Thyroid gland (tissue), 4 donors: Measurements from ENCODE around the gene CDC6. TPM values are rescaled to one million over a fixed set of nuclear protein-coding genes. Genes with fewer than 3 reads are reported as not detected.
A peak's percentile ranks its signal among the peaks of the same experiment; 100 is the strongest.

Experiments used
- DNase-seq, 2 donors: peaks; one replicate each; pipeline ENCODE4 v3.0.0-alpha.2; 2019
- H3K27ac ChIP-seq, 3 donors: fragments of 200-600 bp; sonication (generic); 1 replicate in 2 of 3; 2 replicates in 1 of 3; pipeline ENCODE4 v1.5.1; 2016 to 2019; ENCODE audit warnings: mild to moderate bottlenecking in 1 of 3, moderate library complexity in 1 of 3
- H3K27me3 ChIP-seq: fragments of 200-600 bp; sonication (generic); one replicate; pipeline ENCODE4 v1.5.1; 2019
- H3K36me3 ChIP-seq, 2 donors: fragments of 200-600 bp; sonication (generic); one replicate each; pipeline ENCODE4 v1.5.1; 2016 to 2019
- H3K4me1 ChIP-seq, 2 donors: fragments of 200-600 bp; sonication (generic); one replicate each; pipeline ENCODE4 v1.5.1; 2017 to 2019
- H3K4me3 ChIP-seq, 3 donors: fragments of 200-600 bp; sonication (generic); replicated peaks in 1 of 3; 1 replicate in 2 of 3; 2 replicates in 1 of 3; pipeline ENCODE4 v1.5.1; 2016; ENCODE audit warnings: mild to moderate bottlenecking in 1 of 3
- H3K9me3 ChIP-seq: fragments of 200-600 bp; sonication (generic); one replicate; pipeline ENCODE4 v1.5.1; 2017
- CTCF ChIP-seq, 6 experiments: fragments of 200-600 bp in 3 of 6; fragments of 450-650 bp in 3 of 6; sonication (generic) in 3 of 6; IDR thresholded peaks; one replicate each; pipeline ENCODE4 v1.5.1; 2016 to 2019; ENCODE audit warnings: antibody characterized with exemption in 6 of 6, mild to moderate bottlenecking in 2 of 6, inconsistent platforms in 1 of 6, moderate library complexity in 1 of 6
- POLR2A ChIP-seq, 2 donors: fragments of 450-650 bp; IDR thresholded peaks; one replicate each; pipeline ENCODE4 v1.6.1; 2017; ENCODE audit warnings: antibody characterized with exemption in 2 of 2, mild to moderate bottlenecking in 2 of 2, moderate library complexity in 1 of 2
- WGBS, 2 donors: methylation state at CpG; one replicate each; pipeline ENCODE4 v1.1.5; 2017; 5-methylcytosine and 5-hydroxymethylcytosine counted together
- intact Hi-C: fragments of 100-400 bp; cut with DNase I; formaldehyde crosslinking; loops from one replicate; pipeline ENCODE4 v1.15.1; 2023
- total RNA-seq, 4 donors: library from RNA; depleted of rRNA; stranded (reverse); fragments of >200 nt; gene quantifications; one replicate each; pipeline ENCODE4 v1.2.3, GENCODE V29; 2016

CDC6 gene
- total RNA-seq, 4 donors from 2014 or later, result 0.63 to 5.2 (median 0.79) TPM

GRCh38 chr17:40327244-40327729 lies 39.6 kb downstream of the CDC6 start:
- no peaks in the 10 kb centered on the region for H3K27me3 ChIP-seq
- DNase-seq, result no peak
- no peak overlapping the region for H3K4me3 ChIP-seq
- intact Hi-C loops, result no loop called here
- no peaks in the 10 kb centered on the region for H3K9me3 ChIP-seq
- peaks cover 87 to 100% of the 10 kb centered on the region in 2 donors for H3K4me1 ChIP-seq
- 81 to 89% methylated on average over 3 to 4 of the region's 4 CpGs for WGBS, 2 donors
- TF ChIP-seq CTCF (IDR thresholded peaks at IDR 0.05) (no peak), POLR2A (IDR thresholded peaks at IDR 0.05) (no peak)
- H3K36me3 ChIP-seq, result no peaks in the 10 kb centered on the region
- peak overlapping the region in 2 of 3 donors; percentile 93 to 96 for H3K27ac ChIP-seq

GRCh38 chr17:40327735-40328385 lies 40.2 kb downstream of the CDC6 start:
- no peak for DNase-seq

GRCh38 chr17:40328386-40328766 lies 40.7 kb downstream of the CDC6 start:
- Histone ChIP-seq H3K36me3 (no peaks in the 10 kb centered on the region), H3K27me3 (no peaks in the 10 kb centered on the region), H3K27ac (peak overlapping the region in 2 of 3 donors; percentile 93 to 96), H3K9me3 (no peaks in the 10 kb centered on the region), H3K4me1 (peaks cover 87 to 100% of the 10 kb centered on the region in 2 donors), H3K4me3 (no peak overlapping the region)
- intact Hi-C loops, result no loop called here
- WGBS, 2 donors, result 85 to 92% methylated on average over 2 of the region's 2 CpGs
- no peak for DNase-seq
- no peak for TF ChIP-seq POLR2A (IDR thresholded peaks at IDR 0.05)
- no peak for TF ChIP-seq CTCF (IDR thresholded peaks at IDR 0.05)

More at GRCh38 chr17:40327735-40328385, 40.2 kb downstream of the CDC6 start:
- no peak overlapping the region for H3K4me3 ChIP-seq
- intact Hi-C loops, result no loop called here
- TF ChIP-seq POLR2A (IDR thresholded peaks at IDR 0.05) (no peak), CTCF (IDR thresholded peaks at IDR 0.05) (no peak)
- peaks cover 87 to 100% of the 10 kb centered on the region in 2 donors for H3K4me1 ChIP-seq
- H3K36me3 ChIP-seq, result no peaks in the 10 kb centered on the region
- H3K9me3 ChIP-seq, result no peaks in the 10 kb centered on the region
- no peaks in the 10 kb centered on the region for H3K27me3 ChIP-seq
- 10 to 29% methylated on average over 1 to 3 of the region's 3 CpGs for WGBS, 2 donors
- H3K27ac ChIP-seq, result peak overlapping the region in 2 of 3 donors; percentile 93 to 96

- peak overlapping the region; percentile 83 to 90 (median 89) for H3K27ac ChIP-seq
- WGBS, 2 donors, result 27 to 29% methylated on average over 9 to 11 of the region's 11 CpGs
- H3K4me3 ChIP-seq, result no peak overlapping the region
- no peaks in the 10 kb centered on the region for H3K9me3 ChIP-seq
- no peaks in the 10 kb centered on the region for H3K36me3 ChIP-seq
- peak; percentile 94 to 95 for DNase-seq
- no peaks in the 10 kb centered on the region for H3K27me3 ChIP-seq
- intact Hi-C loops, result no loop called here
- peaks cover 96 to 100% of the 10 kb centered on the region in 2 donors for H3K4me1 ChIP-seq
- no peak for TF ChIP-seq POLR2A (IDR thresholded peaks at IDR 0.05)
- TF ChIP-seq CTCF (IDR thresholded peaks at IDR 0.05), result no peak
These were observed 42.4 kb downstream of the CDC6 start for GRCh38 chr17:40329839-40330794.
